ENCODE data around the gene ZDHHC7.

ZDHHC7 gene

GRCh38 chr16:84993926-84994325 lies 17.4 kb downstream of the ZDHHC7 start:
- no peak for DNase-seq (ENCODE audit: low read depth)

GRCh38 chr16:84992717-84993075 lies 18.6 kb downstream of the ZDHHC7 start:
- no peak for DNase-seq (ENCODE audit: low read depth)

- no peak for DNase-seq (ENCODE audit: low read depth)
These were observed 20.6 kb downstream of the ZDHHC7 start for GRCh38 chr16:84990782-84991181.

- no peak for DNase-seq (ENCODE audit: low read depth)
These were observed 21.4 kb downstream of the ZDHHC7 start for GRCh38 chr16:84989749-84990620.

- no peak for DNase-seq (ENCODE audit: low read depth)
These were observed 22.8 kb downstream of the ZDHHC7 start for GRCh38 chr16:84988328-84989080.

- DNase-seq (ENCODE audit: low read depth) = no peak
These were observed 24.5 kb downstream of the ZDHHC7 start for GRCh38 chr16:84986879-84987278.

- no peak for DNase-seq (ENCODE audit: low read depth)
These were observed 25.2 kb downstream of the ZDHHC7 start for GRCh38 chr16:84986102-84986501.

GRCh38 chr16:84985079-84986065 lies 26.0 kb downstream of the ZDHHC7 start:
- DNase-seq (ENCODE audit: low read depth) = peak; percentile 51

- no peak for DNase-seq (ENCODE audit: low read depth)
These were observed 28.9 kb downstream of the ZDHHC7 start for GRCh38 chr16:84982434-84982833.

GRCh38 chr16:84979516-84979915 lies 31.8 kb downstream of the ZDHHC7 start:
- no peak for DNase-seq (ENCODE audit: low read depth)

- no peak for DNase-seq (ENCODE audit: low read depth)
These were observed 34.5 kb downstream of the ZDHHC7 start for GRCh38 chr16:84976644-84977400.

GRCh38 chr16:84975522-84975921 lies 35.8 kb downstream of the ZDHHC7 start:
- no peak for DNase-seq (ENCODE audit: low read depth)

GRCh38 chr16:84975066-84975465 lies 36.3 kb downstream of the ZDHHC7 start:
- DNase-seq (ENCODE audit: low read depth) = no peak

GRCh38 chr16:84973776-84974523 lies 37.4 kb downstream of the ZDHHC7 start:
- no peak for DNase-seq (ENCODE audit: low read depth)

GRCh38 chr16:84973236-84973635 lies 38.1 kb downstream of the ZDHHC7 start:
- DNase-seq (ENCODE audit: low read depth) = no peak

- DNase-seq (ENCODE audit: low read depth) = no peak
These were observed 40.7 kb downstream of the ZDHHC7 start for GRCh38 chr16:84970447-84971127.

GRCh38 chr16:84967828-84968227 lies 43.5 kb downstream of the ZDHHC7 start:
- DNase-seq (ENCODE audit: low read depth) = no peak

GRCh38 chr16:84965428-84966415 lies 45.6 kb downstream of the ZDHHC7 start:
- no peak for DNase-seq (ENCODE audit: low read depth)
